Frontal cortex (tissue), 4 donors: ENCODE measurements around the gene INSYN1. TPM values are rescaled to one million over a fixed set of nuclear protein-coding genes. Genes with fewer than 3 reads are reported as not detected.
"Not testable (repeated sequence)": the region's sequence is repeated elsewhere in the genome, so short reads cannot be mapped to it uniquely, and the experiment has no call there.

Source experiments
- DNase-seq, 2 donors: peaks; one replicate each; pipeline ENCODE4 v3.0.0; 2012; ENCODE audit warnings: low spot score in 2 of 2
- FAIRE-seq: peaks from 2 replicates; lab custom pipeline; 2012; peaks lifted over from hg19 to GRCh38; lab: Jason Lieb, UNC
- total RNA-seq: library from RNA; depleted of rRNA; stranded (reverse); fragments of >200 nt; gene quantifications from one replicate; pipeline ENCODE4 v1.2.3, GENCODE V29; 2014
- donor health status: control.
- donor health status: control.
- donor health status: control.

INSYN1 gene, protein sequence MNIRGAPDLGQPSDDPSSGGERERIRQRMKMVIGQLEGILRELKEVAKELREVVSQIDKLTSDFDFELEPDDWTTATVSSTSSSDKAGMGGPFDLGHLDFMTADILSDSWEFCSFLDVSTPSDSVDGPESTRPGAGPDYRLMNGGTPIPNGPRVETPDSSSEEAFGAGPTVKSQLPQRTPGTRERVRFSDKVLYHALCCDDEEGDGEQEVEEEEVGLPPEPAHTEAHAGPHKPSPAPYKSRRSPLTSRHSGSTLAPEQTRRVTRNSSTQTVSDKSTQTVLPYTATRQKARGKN
- total RNA-seq: 26.1 TPM

GRCh38 chr15:73753250-73754130, at the start of gene INSYN1:
INSYN1 (minus strand) TSS chr15:73753351; CDS start chr15:73751130, 2,221 bp downstream.
- peak; percentile 74 to 78 for DNase-seq
- FAIRE-seq: no peak

- peak in 1 of 2 donors; percentile 34 for DNase-seq
- no peak for FAIRE-seq
Observed at GRCh38 chr15:73802431-73803041, 49.4 kb upstream of the INSYN1 start.

DNA sequence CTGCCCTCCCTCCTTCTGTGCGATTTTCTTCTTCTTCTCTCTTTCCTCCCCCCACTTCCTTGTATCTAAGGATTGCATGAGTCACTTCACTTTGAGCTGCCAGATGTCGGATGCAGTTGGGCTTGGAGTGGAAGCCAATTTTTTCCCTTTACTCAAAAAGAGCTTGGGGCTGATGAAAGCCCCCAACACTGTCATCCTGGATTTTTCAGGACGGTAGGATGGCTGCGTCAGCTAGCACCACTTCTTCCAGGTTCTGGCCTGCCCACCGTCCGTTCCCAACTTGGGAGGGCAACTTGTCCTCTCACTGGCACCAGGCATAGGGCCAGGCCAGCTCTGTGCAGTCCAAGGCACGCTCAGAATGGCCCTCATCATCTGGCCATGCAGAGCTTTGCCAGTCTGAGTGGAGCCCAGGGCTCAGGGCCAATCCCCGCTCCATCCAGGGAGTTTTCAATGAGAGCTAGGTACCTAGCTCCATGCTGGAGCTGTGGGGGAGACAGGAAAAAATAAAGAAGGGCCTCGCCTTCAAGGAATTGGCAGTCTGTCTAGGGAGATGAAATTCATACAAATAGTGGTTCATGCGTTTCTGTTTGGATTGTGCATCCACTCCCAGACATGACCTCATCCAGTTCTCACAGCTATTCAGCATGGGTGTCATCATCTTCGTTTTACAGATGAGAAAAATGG, 47.7 kb upstream of the INSYN1 start:
- FAIRE-seq (no peak), DNase-seq (peak; percentile 20 to 55)

GRCh38 chr15:73799466-73799865, 46.3 kb upstream of the INSYN1 start:
- no peak for DNase-seq
- no peak for FAIRE-seq

DNA sequence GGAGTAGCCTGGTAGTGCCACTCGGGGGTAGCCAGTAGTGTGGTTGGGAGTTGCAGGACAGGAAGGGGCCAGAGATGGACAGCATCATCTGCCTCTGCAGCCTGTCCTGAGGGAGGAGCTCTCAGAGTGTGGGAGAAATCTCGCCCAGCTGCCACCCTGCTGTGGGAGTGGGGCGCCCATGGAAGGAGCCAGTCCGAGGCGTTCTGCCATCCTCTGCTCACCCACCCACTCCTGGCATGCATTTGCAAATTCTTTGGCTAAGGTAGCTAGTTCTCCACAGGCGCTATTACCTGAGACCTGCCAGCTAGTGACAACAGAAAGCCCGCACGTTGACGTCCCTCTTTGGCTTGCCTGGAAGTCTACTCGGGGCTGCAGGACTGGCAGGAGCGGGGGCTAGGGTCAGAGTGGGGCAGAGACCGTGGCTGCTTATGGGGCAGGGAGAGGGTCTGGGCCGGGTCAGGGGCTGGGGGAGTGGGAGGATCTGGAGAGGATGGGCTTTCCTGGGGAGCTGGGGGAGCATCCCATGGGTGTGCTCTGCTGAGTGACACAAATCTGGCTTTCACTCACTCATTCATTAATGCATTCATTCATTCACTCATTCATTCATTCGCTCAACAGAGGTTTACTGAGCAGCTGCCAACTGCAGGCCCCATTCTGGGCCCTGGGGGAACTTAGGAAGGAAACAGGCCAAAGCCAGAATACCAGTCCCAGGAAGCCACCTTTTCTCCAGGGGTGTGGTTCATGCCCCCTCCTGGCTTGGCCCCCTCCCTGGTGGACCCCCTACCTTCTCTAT, 44.4 kb upstream of the INSYN1 start:
- FAIRE-seq (no peak), DNase-seq (no peak)

GRCh38 chr15:73796331-73796831, 43.2 kb upstream of the INSYN1 start:
- DNase-seq (no peak), FAIRE-seq (no peak)

- FAIRE-seq (no peak), DNase-seq (no peak)
Observed at GRCh38 chr15:73794443-73795133, 41.4 kb upstream of the INSYN1 start.

DNA sequence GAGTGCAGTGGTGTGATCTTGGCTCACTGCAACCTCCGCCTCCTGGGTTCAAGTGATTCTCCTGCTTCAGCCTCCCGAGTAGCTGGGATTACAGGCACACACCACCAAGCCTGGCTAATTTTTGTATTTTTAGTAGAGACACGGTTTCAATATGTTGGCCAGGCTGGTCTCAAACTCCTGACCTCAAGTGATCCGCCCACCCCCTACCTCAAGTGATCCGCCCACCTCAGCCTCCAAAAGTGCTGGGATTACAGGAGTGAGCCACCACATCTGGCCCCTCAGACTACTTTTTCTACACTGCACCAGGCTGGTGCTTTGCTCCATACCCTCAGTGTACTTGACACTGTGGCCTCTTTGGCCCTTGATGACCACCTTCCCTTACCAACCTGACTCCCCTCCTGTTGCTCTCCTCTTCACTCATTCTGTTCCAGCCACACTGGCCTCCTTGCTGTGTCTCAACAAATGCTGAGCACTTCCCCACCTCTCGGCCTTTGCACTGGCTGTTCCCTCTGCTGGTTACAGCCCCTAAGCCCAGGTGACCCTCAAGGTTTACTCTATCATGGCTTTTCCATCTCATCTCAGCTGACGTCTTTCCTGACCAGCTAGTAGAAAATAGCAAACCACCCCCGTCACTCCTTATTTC, 39.9 kb upstream of the INSYN1 start:
- not testable (repeated sequence) for FAIRE-seq, DNase-seq

GRCh38 chr15:73792415-73792814, 39.3 kb upstream of the INSYN1 start:
- DNase-seq: no peak
- no peak for FAIRE-seq

GRCh38 chr15:73789521-73790240, 36.5 kb upstream of the INSYN1 start:
- FAIRE-seq (no peak), DNase-seq (no peak)

- no peak for DNase-seq
- no peak for FAIRE-seq
Observed at GRCh38 chr15:73787621-73788020, 34.5 kb upstream of the INSYN1 start.

DNA sequence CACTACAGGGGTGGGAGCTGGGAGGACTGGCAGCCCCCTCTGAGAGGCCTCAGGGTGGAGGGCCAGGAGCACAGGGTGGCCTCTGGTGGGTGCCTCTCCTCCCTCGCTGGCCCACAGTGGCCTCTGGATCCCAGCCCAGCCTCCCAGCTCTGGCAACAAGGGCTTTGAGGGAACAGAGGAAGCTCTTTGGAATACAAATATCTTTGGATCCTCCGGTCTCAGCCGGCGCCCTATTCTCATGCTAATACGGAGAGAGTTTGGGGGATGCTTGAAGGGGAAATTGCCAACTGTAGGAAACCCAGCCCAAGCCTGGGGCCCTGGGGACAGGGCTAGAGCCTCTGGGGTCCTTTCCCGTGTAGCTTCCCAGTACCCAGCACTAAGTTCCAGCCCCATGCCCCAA, 33.4 kb upstream of the INSYN1 start:
- DNase-seq (peak in 1 of 2 donors; percentile 37), FAIRE-seq (no peak)

GRCh38 chr15:73785256-73786014, 32.3 kb upstream of the INSYN1 start:
- not testable (repeated sequence) for DNase-seq

GRCh38 chr15:73784291-73784690, 31.1 kb upstream of the INSYN1 start:
- DNase-seq (no peak), FAIRE-seq (no peak)

More at GRCh38 chr15:73785256-73786014, 32.3 kb upstream of the INSYN1 start:
- FAIRE-seq: not testable (repeated sequence)

- DNase-seq: no peak
- no peak for FAIRE-seq
Observed at GRCh38 chr15:73782344-73782959, 29.3 kb upstream of the INSYN1 start.
